HG02981 (cell line): ENCODE results near the gene SPC24.
"Not testable (repeated sequence)": the region's sequence is repeated elsewhere in the genome, so short reads cannot be mapped to it uniquely, and the experiment has no call there.

Experiments
- ATAC-seq: cut with Tn5 transposase; IDR thresholded peaks from one replicate; pipeline ENCODE4 v1.9.1; 2021; ENCODE audit warnings: mild to moderate bottlenecking, moderate library complexity; ENCODE audit not compliant: unreplicated experiment

Gene SPC24

DNA sequence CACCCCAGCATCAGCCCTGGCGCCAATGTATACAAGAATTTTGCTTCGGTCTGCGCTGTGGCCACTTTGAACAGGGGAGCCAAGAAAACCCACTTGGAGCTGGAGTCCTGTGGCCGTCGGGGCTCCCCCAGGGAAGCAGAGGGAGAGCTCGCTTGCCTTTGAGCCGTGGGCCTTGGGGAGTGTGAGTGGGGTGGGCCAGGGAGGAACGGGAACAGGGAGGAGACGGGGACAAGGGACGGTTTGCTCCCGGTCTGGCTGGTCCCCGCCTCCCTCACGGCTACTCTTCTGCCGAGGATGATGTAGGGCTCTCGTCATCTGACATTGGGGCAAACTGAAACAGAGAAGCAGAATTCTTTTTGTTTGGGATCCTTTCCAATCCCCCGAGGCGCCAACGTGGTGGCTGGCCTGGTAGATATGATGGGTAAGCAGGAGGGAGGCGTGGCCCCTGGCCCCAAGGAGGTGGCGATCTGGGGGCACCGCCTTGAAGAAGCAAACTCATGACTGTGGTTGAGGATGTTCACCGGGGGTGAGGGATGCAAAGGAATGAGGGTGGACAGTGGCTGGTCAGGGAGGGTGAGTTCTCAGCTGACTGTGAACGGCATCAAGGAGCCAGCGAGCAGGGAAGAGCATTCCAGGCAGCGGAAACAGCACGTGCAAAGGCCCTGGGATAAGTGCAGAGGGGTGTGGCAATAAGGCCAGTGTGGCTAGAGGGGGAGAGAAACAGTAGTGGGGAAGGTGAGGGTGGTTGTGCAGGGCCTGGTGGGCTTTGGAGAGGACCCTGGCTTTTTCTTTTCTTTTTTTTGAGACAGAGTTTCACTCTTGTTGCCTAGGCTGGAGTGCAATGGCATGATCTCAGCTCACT is 10.9 kb upstream of the SPC24 start:
- ATAC-seq = no peak

DNA sequence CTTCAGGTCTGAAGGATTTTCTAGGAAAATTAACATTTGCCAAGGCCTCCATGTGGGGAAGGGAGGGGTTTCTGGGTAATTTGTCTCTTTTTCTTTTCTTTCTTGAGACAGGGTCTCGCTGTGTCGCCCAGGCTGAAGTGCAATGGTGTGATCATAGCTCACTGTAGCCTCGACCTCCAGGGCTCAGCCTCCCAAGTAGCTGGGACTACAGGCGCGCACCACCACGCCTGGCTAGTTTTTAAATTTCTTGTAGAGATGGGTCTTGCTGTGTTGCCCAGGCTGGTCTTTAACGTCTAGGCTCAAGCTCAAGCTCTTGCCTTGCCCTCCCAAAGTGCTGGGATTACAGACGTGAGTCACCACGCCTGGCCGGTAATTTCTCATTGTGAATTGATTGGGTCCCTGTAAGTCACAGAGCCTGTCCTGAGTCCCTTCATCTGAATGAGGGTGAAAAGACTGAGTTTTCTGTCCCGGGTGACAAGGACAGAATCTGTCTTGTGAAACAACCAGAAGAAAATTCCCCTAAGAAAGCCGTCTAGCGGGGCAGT is 10.0 kb upstream of the SPC24 start:
- no peak for ATAC-seq

DNA sequence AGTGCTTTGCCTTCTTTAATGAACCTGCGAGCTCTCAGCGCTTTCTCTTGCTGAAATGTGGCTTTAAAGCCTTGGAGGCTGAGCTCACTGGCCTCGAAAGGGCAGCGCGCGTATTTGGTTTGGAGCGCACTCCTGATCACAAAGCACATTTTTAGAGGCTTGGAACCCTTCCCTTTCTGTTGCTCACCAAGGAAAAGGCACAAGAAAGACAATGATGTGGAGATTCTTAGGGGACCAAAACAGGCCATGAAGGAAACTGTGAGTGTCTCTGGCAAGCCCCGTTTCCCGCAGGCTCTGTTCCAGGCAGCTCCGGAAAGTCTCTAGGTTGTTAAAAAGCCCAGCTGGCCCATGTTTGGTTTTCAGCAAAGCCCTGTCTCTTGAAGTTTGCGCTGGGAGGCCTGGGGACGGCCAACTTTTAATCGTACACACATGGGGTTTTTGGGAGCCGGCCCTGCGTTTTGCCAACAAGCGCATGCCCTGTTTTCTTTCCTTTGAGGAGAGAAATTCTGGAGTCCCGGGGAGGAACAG is 9.4 kb upstream of the SPC24 start:
- no peak for ATAC-seq

DNA sequence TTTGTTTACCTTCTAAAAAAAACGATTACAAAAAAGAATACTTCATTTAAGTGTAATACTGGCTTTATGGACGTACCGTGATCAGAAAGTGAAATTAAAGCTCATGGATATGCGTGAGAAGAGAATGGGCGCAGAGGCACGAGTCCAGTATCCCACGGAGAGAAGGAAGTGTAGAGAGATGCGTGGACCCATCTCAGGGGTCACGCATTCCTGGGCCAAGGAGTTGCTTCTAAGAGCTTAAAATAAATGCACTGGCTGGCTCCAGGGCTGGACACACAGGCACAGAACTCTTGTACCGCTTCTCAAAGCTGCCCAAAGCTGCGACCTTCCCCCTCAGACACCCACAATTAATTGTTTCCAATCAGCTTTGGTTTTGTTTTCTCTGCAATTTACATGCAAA is 8.7 kb upstream of the SPC24 start:
- ATAC-seq = no peak

DNA sequence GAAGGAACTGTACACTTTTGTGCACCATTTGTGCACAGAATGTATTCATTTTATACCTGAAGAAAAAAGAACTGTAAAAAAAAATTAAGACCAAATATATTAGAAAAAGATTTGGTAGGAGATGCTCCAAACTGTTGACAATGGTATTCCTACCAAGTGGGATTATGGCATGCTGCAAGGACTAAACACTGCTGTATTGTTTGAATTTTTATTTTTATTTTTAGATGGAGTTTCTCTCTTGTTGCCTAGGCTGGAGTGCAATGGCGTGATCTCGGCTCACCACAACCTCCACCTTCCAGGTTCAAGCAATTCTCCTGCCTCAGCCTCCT is 4.8 kb upstream of the SPC24 start:
- not testable (repeated sequence) for ATAC-seq

DNA sequence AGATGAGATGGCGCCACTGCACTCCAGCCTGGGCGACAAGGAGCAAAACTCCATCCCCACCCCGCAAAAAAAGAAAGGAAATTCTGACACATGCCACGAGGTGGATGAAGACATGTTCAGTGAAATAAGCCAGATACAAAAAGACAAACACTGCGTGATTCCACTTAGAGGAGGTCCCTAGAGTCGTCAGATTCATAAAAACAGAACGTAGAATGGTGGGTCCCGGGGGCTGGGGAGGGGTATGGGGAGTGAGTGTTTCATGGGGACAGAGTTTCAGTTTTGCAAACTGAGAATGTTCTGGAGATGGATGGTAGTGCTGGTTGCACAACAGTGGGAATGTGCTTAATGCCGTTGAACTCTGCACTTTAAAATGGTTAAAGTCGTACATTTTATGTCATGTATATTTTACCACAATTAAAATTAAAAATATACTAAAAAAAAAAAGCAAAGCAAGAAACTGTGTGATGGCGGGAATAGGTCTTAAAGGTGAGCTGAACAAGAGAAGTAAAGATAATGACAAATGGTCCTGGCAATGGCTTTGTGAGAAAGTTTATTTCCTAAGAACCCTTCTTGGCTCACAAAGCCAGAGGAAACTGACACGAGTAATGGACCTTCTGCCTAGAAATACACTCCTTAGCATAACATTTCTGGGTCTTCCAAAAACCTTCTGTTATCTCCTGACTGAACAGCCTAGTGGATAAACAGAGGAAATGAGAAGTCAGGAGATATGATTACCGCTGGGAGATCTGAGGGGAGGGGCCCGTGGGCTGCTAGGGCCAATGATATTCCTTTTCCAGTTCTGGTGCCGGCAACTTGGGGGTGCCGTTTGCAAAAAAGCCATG is 4.2 kb upstream of the SPC24 start:
- ATAC-seq = no peak

DNA sequence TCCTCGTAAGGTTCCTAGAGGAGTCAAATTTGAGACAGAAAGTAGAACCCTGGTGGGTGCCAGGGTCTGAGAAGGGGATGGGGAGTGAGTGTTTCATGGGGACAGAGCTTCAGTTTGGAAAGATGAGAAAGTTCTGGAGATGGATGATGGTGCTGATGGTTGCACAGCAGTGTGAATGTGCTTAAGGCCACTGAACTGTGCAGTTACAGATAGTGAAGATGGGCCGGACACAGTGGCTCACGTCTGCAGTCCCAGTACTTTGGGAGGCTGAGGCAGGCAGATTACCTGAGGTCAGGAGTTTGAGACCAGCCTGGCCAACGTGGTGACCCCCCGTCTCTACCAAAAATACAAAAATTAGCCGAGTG is 917 bp downstream of the SPC24 start:
- ATAC-seq = no peak

DNA sequence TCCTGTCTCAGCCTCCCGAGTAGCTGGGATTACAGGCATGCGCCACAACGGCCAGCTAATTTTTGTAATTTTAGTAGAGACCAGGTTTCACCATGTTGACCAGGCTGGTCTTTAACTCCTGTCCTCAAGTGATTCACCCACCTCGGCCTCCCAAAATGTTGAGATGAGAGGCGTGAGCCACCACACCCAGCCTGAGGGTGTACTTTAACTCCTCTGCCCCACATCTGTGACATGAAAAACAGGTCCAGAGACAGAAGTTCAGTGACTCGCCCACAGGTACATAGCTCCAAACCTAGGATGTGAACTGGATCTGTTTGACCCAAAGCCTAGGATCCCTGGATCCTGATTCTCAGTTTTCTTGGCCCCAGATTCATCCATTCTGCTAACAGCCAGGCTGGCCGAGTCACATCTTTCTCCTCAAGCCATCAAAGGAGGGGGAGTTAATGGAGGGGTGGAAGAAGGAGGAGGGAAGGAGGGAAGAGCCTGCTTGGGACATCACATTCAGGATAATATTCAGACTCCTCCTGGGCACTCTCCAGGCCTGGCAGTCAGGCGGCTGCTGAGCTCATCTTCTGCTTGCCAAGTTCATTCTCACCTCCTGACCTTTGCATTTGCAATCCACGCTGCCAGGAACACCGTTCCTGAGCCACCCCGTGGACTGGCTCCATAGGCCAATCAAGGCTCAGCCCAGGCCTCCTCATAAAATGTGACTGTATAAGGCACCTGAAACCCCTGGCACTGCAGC is 3.1 kb downstream of the SPC24 start:
- no peak for ATAC-seq

DNA sequence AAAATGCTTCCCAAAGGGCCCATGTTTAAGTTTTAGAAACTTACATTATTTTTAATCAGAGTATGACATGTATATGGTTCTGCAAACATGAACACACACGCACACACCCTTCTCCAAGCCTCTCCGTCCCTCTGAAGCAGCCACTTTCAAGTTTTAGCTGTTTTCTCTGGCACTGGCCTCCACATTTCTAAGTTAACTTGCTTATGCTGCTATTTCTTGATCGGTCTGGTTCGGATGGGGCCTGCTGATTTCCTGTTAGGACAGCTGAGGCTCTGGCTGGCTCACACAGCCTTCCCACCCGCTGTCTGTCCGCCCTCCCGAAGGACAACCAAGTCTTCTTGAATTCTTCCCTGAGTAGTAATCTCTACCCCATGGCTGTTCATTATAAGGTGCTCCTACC is 4.4 kb downstream of the SPC24 start:
- ATAC-seq = no peak

DNA sequence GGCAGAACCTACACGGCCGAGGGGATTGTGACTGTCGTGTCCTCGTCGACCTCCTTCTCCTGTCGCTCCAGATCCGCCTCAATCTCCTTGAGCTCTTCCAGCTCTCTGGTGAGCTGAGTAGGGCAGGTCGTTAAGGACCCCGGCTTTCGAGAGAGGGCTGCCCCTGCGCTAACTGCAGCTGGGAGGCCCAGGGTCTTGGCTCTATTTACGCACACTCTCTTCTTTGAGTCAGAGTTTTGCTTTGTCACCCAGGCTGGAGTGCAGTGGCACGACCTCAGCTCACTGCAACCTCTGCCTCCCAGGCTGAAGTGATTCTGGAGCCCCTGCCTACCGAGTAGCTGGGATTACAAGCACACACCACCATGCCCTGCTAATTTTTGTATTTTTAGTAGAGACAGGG is 7.6 kb downstream of the SPC24 start:
- no peak for ATAC-seq

DNA sequence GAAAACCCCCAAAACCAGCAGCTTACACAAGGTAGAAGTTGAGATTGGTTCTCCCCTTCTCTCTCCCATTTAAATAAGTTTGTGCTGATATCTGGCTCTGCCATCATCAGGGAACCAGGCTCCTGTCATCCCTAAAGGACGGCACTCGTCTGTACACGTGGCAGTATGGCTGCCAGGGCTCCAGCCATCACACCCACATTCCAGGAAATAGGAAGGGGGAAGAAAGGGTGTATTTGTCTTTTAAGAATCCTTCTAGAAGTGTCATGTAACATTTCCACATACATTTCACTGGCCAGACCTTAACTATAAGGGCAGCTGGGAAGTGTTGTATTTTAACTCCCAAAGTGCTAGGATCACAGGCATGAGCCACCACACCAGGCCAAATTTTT is 10.1 kb downstream of the SPC24 start:
- ATAC-seq = no peak

DNA sequence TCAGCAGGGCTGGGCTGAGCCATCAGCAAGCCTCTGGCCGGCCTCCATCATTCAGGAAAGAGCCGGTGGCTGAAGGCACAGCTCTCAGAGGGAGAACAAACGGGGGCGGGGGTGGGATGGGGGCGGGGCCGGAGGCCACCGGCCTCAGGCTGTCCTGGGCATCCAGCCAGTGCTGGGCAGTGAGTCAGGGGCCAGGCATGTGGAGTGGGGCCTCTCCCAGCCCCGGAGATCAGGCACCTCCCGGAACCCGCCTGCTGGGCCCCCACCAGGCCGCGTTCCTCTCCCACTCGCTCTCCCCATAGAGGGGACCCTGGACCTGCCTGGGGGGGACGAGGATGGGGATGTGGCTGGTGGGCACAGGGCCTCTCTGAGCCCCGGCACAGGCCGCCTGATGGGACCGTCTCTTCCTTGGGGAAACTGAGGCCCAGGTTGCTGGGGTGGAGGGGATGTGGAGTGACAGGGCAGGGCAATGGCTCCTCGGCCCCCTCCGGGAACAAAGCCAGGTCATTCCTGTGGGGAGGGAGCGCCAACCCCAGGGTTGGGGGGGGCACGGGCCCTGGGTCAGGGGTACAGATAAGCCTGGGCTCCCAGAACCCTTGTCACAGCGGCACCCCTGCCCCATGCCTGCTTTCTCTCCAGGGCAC is 12.9 kb downstream of the SPC24 start:
- ATAC-seq = no peak

DNA sequence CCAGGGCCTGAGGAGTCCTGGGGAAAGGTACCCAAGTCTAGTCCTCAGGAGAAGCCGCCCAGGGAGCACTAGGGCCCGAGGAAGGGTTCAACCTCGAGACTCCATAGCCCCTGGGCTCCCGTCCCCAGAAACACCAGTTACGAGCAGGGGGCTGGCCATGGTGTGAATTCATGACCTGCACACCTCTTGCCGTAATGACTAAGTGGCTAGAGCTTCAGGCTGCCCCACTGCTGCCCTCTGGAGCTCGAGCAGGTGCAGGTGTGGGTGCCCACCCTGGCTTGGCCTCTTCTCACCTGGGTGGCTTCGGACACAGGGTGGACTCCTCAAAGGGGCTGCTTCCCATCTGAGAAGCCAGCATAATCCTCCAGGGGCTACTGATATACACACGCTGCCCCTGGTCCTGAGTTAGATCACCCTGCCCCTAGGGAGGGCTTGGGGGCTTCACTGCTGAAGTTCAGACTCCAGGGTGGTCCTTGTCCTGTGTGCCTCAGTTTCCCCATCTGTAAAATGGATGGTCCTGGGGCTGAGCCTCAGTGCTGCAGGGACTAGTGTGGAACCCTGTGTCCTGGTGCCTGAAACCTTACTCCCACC is 13.6 kb downstream of the SPC24 start:
- no peak for ATAC-seq

DNA sequence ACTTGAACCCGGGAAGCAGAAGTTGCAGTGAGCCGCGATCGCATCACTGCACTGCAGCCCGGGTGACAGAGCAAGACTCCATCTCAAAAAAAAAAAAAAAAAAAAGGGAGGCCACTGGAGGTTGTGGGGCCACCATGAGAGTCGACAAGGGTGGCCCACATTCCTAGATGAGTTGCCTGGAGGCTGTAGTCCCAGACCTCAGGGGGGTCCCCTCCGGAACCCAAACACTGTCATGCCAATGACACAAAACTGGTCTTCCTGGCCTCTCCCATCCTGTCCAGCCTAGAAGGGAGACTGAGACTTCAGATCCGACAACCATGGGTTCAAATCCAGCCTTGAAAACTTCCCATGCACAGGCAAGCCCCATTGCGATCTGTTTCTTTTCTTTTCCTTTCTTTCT is 14.7 kb downstream of the SPC24 start:
- no peak for ATAC-seq

DNA sequence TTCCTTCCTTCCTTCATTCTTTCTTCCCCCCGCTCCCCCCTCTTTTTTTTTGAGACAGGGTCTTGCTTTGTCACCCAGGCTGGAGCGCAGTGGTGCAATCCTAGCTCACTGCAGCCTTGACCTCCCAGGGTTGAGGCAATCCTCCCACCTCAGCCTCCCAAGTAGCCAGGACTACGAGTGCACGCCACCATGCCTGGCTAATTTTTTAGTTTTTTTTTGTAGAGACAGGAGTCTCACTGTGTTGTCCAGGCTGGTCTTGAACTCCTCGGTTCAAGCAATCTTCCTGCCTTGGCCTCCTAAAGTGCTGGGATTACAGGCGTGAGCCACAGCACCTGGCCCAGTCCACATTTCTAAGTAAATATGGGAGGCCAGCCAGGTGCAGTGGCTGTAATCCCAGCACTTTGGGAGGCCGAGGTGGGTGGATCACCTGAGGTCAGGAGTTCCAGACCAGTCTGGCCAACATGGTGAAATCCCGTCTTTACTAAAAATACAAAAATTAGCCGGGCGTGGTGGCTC is 15.5 kb downstream of the SPC24 start:
- ATAC-seq = not testable (repeated sequence)

DNA sequence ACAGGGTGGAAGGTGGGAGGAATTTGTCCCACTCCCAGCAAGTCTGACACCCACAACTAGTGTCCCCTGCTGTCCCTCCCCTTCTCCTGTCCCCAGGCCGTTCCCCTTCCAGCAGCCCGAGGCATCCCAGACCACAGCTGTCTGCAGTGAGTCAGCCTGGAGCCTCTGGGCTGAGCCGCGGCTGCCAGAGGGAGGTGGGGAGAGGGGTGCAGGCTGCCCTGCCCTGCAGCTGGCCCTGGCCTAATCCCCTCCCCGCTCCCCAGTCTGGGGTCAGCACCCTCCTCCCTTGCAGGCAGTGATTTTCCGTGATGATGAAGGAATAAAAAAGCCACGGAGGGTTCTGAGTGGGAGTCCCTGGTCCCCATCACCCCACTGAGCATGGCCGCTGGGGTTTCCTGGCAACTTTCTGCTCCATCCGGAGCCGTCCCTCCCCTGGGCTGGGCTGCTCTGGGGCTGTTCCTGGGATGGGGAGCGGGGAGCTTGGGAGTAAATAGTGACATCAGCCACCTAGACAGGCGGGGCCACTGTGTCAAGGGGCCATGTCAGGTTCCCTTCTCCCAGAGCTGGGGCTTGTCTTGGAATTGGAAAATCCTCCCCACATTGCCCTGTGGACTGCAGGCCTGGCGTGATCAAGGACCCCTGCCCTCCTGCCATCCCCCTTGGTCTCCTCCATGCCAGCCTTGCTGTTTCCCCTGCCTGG is 16.8 kb downstream of the SPC24 start:
- no peak for ATAC-seq

DNA sequence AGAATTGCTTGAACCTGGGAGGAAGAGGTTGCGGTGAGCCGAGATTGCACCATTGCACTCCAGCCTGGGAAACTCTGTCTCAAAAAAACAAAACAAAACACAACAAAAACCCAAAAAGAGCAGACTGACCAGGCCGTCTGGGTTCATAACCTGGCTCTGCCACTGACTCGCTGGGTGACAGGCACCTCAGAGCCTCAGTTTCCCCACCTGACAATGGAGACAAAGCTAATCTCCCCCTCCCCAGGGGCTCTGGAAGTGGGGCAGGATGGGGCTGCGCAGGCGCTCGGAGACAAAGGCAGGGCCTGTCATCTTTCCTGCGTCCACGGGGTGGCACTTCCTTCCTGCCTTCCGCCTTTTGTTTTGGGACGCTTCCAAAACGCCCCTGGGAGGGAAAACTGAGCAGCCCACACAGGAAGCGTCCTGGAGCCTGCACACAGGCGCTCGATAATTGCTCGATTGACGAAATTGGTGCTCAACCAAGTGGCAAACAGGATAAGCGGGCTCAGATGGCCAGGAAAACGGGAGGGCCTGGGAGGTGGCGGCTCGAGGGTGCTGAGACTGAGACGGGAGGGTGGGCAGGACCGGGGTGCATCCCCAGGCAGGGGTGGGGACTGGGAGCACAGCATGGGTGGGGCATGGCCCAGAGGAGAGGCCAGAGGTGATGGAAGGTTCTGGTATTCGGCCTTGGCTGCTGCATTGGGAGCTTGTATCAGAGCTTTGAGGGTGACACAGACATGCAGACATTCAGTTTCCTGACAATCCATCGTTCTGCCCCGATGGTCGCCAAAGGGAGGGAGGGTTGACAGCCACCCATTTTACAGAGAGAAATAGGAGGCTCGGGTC is 17.8 kb downstream of the SPC24 start:
- ATAC-seq = no peak

DNA sequence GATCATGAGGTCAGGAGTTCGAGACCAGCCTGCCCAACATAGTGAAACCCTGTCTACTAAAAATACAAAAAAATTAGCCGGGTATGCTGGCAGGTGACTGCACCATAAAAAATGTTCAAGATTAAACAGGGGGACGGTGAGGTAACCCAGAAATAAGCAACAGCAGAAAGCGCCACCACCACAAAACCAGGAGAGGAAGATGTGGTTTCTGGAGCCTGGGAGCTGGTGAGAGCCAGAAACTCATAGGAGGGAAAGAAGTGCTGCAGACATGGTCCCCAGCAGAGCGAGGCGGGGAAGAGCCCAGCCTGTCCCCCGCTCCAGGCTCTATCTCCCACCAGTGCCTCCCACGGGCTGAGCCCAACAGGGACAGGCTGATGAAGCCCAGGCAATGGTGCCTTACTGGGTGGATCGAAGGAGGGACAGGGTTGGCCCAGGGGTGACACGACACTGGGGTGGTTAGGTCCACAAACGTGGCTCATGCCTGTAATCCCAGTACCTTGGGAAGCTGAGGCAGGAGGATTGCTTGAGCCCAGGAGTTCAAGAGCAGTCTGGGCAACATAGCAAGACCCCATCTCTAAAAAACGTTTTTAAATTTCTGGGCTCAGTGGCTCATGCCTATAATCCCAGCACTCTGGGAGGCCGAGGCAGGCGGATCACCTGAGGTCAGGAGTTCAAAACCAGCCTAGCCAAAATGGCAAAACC is 19.0 kb downstream of the SPC24 start:
- no peak for ATAC-seq
